GM08714 (cell line): ENCODE results near the gene PPP3CB.

Experiments
- H3K4me3 ChIP-seq: fragments of 200-500 bp; sonication (Bioruptor generic); 2 replicates; pipeline ENCODE4 v1.5.1; 2014; ENCODE audit warnings: mild to moderate bottlenecking, low read length, inconsistent platforms
- ZNF274 ChIP-seq: IDR thresholded peaks from 2 replicates; pipeline ENCODE4 v1.6.1; 2012; ENCODE audit warnings: mild to moderate bottlenecking, low read depth, low read length

The PPP3CB gene

DNA sequence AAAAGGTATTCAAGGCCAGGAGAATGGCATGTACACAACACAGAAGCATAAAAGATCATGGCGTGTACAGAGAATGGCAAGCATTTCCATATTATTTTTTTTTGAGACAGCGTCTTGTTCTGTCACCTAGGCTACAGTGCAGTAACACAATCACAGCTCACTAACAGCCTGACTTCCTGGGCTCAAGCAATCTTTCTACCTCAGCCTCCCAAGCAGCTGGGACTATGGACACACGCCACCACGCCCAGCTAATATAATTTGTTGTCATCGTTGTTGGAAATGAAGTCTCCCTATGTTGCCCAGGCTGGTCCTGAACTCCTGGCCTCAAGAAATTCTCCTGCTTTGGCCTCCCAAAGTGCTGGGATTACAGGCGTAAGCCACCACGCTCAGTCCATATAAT is 109.2 kb downstream of the PPP3CB start:
- H3K4me3 ChIP-seq: no peak overlapping the region
- no peak for TF ChIP-seq ZNF274
